ENCODE measurements around the gene MMP27.

The MMP27 gene

GRCh38 chr11:102705626-102706025 lies at the start of gene MMP27:
Gene MMP27 (minus strand): TSS chr11:102705769. CDS start chr11:102705714, 55 bp downstream.
- Histone ChIP-seq H2AFZ (ENCODE audit: low read depth, low read length, severe bottlenecking) (no peak within 1 kb of the TSS), H3K9me2 (replicated peaks; ENCODE audit: insufficient read depth, low read length) (no peaks in the 10 kb centered on the region), H3K4me2 (ENCODE audit: low read depth, low read length, poor library complexity, severe bottlenecking) (no peak within 1 kb of the TSS)

GRCh38 chr11:102753267-102753666 lies 47.7 kb upstream of the MMP27 start:
- Histone ChIP-seq H3K27ac (ENCODE audit: low read depth, low read length) (no peak overlapping the region), H3K36me3 (ENCODE audit: low read length) (no peaks in the 10 kb centered on the region), H3K79me2 (ENCODE audit: insufficient read depth, low read length) (no peaks in the 10 kb centered on the region), H4K20me1 (ENCODE audit: low read depth, low read length) (no peaks in the 10 kb centered on the region), H2AFZ (ENCODE audit: low read depth, low read length, severe bottlenecking) (no peak overlapping the region), H3K27me3 (ENCODE audit: low read length) (no peaks in the 10 kb centered on the region), H3F3A (ENCODE audit: insufficient read depth) (no peaks in the 10 kb centered on the region), H3K9ac (ENCODE audit: low read length) (no peak overlapping the region), H3K4me3 (ENCODE audit: insufficient read depth, low read length, poor library complexity, severe bottlenecking) (no peak overlapping the region), H3K9me3 (ENCODE audit: insufficient read depth, low read length) (no peaks in the 10 kb centered on the region), H3K9me2 (replicated peaks; ENCODE audit: insufficient read depth, low read length) (no peaks in the 10 kb centered on the region), H3K4me2 (ENCODE audit: low read depth, low read length, poor library complexity, severe bottlenecking) (no peak overlapping the region)
- no peak for TF ChIP-seq EZH2phosphoT487 (conservative IDR thresholded peaks at IDR 0.05; ENCODE audit: low read length)

More at GRCh38 chr11:102705626-102706025, at the start of gene MMP27:
- Histone ChIP-seq H3K36me3 (ENCODE audit: low read length) (no peaks in the 10 kb centered on the region), H4K20me1 (ENCODE audit: low read depth, low read length) (no peaks in the 10 kb centered on the region), H3K4me3 (ENCODE audit: insufficient read depth, low read length, poor library complexity, severe bottlenecking) (no peak within 1 kb of the TSS), H3F3A (ENCODE audit: insufficient read depth) (no peaks in the 10 kb centered on the region), H3K79me2 (ENCODE audit: insufficient read depth, low read length) (no peaks in the 10 kb centered on the region), H3K27me3 (ENCODE audit: low read length) (no peaks in the 10 kb centered on the region), H3K9ac (ENCODE audit: low read length) (no peak within 1 kb of the TSS), H3K9me3 (ENCODE audit: insufficient read depth, low read length) (no peaks in the 10 kb centered on the region), H3K27ac (ENCODE audit: low read depth, low read length) (no peak within 1 kb of the TSS)
- TF ChIP-seq CTCF (IDR thresholded peaks at IDR 0.05; ENCODE audit: insufficient read depth, low read length, poor library complexity, severe bottlenecking) (no peak), EZH2phosphoT487 (conservative IDR thresholded peaks at IDR 0.05; ENCODE audit: low read length) (no peak)

GRCh38 chr11:102751673-102752072 lies 46.1 kb upstream of the MMP27 start:
- H2AFZ ChIP-seq (ENCODE audit: low read depth, low read length, severe bottlenecking) = no peak overlapping the region

More at GRCh38 chr11:102751673-102752072, 46.1 kb upstream of the MMP27 start:
- TF ChIP-seq EZH2phosphoT487 (conservative IDR thresholded peaks at IDR 0.05; ENCODE audit: low read length) (no peak), CTCF (IDR thresholded peaks at IDR 0.05; ENCODE audit: insufficient read depth, low read length, poor library complexity, severe bottlenecking) (no peak)
- Histone ChIP-seq H4K20me1 (ENCODE audit: low read depth, low read length) (no peaks in the 10 kb centered on the region), H3K36me3 (ENCODE audit: low read length) (no peaks in the 10 kb centered on the region), H3K9me2 (replicated peaks; ENCODE audit: insufficient read depth, low read length) (no peaks in the 10 kb centered on the region), H3K9me3 (ENCODE audit: insufficient read depth, low read length) (no peaks in the 10 kb centered on the region), H3K79me2 (ENCODE audit: insufficient read depth, low read length) (no peaks in the 10 kb centered on the region), H3K9ac (ENCODE audit: low read length) (no peak overlapping the region), H3K27ac (ENCODE audit: low read depth, low read length) (no peak overlapping the region), H3K4me2 (ENCODE audit: low read depth, low read length, poor library complexity, severe bottlenecking) (no peak overlapping the region), H3F3A (ENCODE audit: insufficient read depth) (no peaks in the 10 kb centered on the region), H3K4me3 (ENCODE audit: insufficient read depth, low read length, poor library complexity, severe bottlenecking) (no peak overlapping the region), H3K27me3 (ENCODE audit: low read length) (no peaks in the 10 kb centered on the region)

Measured in SU-DHL-6 (cell line).